ENCODE measurements around the gene SLX4.
"Not testable (repeated sequence)": the region's sequence is repeated elsewhere in the genome, so short reads cannot be mapped to it uniquely, and the experiment has no call there.

SLX4 gene

GRCh38 chr16:3640632-3641501 is 29.5 kb upstream of the SLX4 start:
- no peak for DNase-seq (ENCODE audit: low read depth)

- no peak for DNase-seq (ENCODE audit: low read depth)
Observed at GRCh38 chr16:3640207-3640606, 28.8 kb upstream of the SLX4 start.

- no peak for DNase-seq (ENCODE audit: low read depth)
Observed at GRCh38 chr16:3638916-3639644, 27.7 kb upstream of the SLX4 start.

GRCh38 chr16:3637371-3637923 is 26.0 kb upstream of the SLX4 start:
- DNase-seq (ENCODE audit: low read depth): peak; percentile 11

GRCh38 chr16:3625911-3626732 is 14.7 kb upstream of the SLX4 start:
- DNase-seq (ENCODE audit: low read depth): no peak

GRCh38 chr16:3625331-3625730 is 13.9 kb upstream of the SLX4 start:
- no peak for DNase-seq (ENCODE audit: low read depth)

GRCh38 chr16:3623642-3624041 is 12.2 kb upstream of the SLX4 start:
- no peak for DNase-seq (ENCODE audit: low read depth)

- DNase-seq (ENCODE audit: low read depth): no peak
Observed at GRCh38 chr16:3618769-3619141, 7.3 kb upstream of the SLX4 start.

- DNase-seq (ENCODE audit: low read depth): no peak
Observed at GRCh38 chr16:3612510-3613466, 1.4 kb upstream of the SLX4 start.

GRCh38 chr16:3610698-3611145 is 684 bp downstream of the SLX4 start:
- no peak for DNase-seq (ENCODE audit: low read depth)

- DNase-seq (ENCODE audit: low read depth): no peak
Observed at GRCh38 chr16:3609895-3610697, 1.3 kb downstream of the SLX4 start.

- DNase-seq (ENCODE audit: low read depth): not testable (repeated sequence)
Observed at GRCh38 chr16:3608976-3609375, 2.4 kb downstream of the SLX4 start.

GRCh38 chr16:3608069-3608468 is 3.3 kb downstream of the SLX4 start:
- no peak for DNase-seq (ENCODE audit: low read depth)

GRCh38 chr16:3607634-3608033 is 3.8 kb downstream of the SLX4 start:
- DNase-seq (ENCODE audit: low read depth): no peak

GRCh38 chr16:3607161-3607560 is 4.2 kb downstream of the SLX4 start:
- DNase-seq (ENCODE audit: low read depth): no peak

GRCh38 chr16:3606441-3606840 is 5.0 kb downstream of the SLX4 start:
- no peak for DNase-seq (ENCODE audit: low read depth)

- DNase-seq (ENCODE audit: low read depth): no peak
Observed at GRCh38 chr16:3602320-3602653, 9.1 kb downstream of the SLX4 start.

GRCh38 chr16:3601614-3602319 is 9.6 kb downstream of the SLX4 start:
- no peak for DNase-seq (ENCODE audit: low read depth)

- DNase-seq (ENCODE audit: low read depth): no peak
Observed at GRCh38 chr16:3599922-3600321, 11.5 kb downstream of the SLX4 start.

- DNase-seq (ENCODE audit: low read depth): no peak
Observed at GRCh38 chr16:3599121-3599520, 12.3 kb downstream of the SLX4 start.
